IPS-20b (cell line): ENCODE measurements around the gene PRPF19.

ENCODE experiments used
- H3K27ac ChIP-seq: one replicate; pipeline ENCODE4 v1.5.1; 2013; ENCODE audit warnings: low read length
- H3K27me3 ChIP-seq: 2 replicates; pipeline ENCODE4 v1.6.1; 2013; ENCODE audit warnings: mild to moderate bottlenecking, low read length, inconsistent platforms; ENCODE audit not compliant: insufficient read depth
- H3K36me3 ChIP-seq: 2 replicates; pipeline ENCODE4 v1.6.1; 2013; ENCODE audit warnings: low read depth, mild to moderate bottlenecking, inconsistent platforms, low read length, moderate library complexity; ENCODE audit not compliant: insufficient read depth
- H3K4me1 ChIP-seq: 2 replicates; pipeline ENCODE4 v1.6.1; 2013; ENCODE audit warnings: mild to moderate bottlenecking, control low read depth, inconsistent platforms, low read length, moderate library complexity; ENCODE audit not compliant: insufficient read depth
- H3K4me3 ChIP-seq: 2 replicates; pipeline ENCODE4 v1.5.1; 2013; ENCODE audit warnings: mild to moderate bottlenecking, low read length, inconsistent platforms
- H3K9ac ChIP-seq: 2 replicates; pipeline ENCODE4 v1.6.1; 2013; ENCODE audit warnings: low read depth, mild to moderate bottlenecking, inconsistent platforms, low read length, moderate library complexity
- H3K9me3 ChIP-seq: 2 replicates; pipeline ENCODE4 v1.6.1; 2013; ENCODE audit warnings: mild to moderate bottlenecking, low read depth, low read length, inconsistent platforms; ENCODE audit not compliant: insufficient read depth

PRPF19 gene

GRCh38 chr11:60946601-60947264 lies 40.3 kb upstream of the PRPF19 start:
- Histone ChIP-seq H3K36me3 (no peaks in the 10 kb centered on the region), H3K9me3 (no peaks in the 10 kb centered on the region), H3K9ac (no peak overlapping the region), H3K4me3 (no peak overlapping the region), H3K4me1 (peaks cover 12% of the 10 kb centered on the region; the same call in 1 of the 2 replicates), H3K27me3 (peaks cover 22% of the 10 kb centered on the region), H3K27ac (no peak overlapping the region)

GRCh38 chr11:60945295-60945667 lies 38.9 kb upstream of the PRPF19 start:
- H3K4me1 ChIP-seq, result peaks cover 12% of the 10 kb centered on the region; the same call in 1 of the 2 replicates
- no peak overlapping the region for H3K9ac ChIP-seq
- H3K27ac ChIP-seq, result no peak overlapping the region
- H3K4me3 ChIP-seq, result no peak overlapping the region
- H3K9me3 ChIP-seq, result no peaks in the 10 kb centered on the region
- H3K36me3 ChIP-seq, result no peaks in the 10 kb centered on the region
- H3K27me3 ChIP-seq, result peaks cover 10% of the 10 kb centered on the region

GRCh38 chr11:60944490-60945294 lies 38.3 kb upstream of the PRPF19 start:
- H3K27ac ChIP-seq, result no peak overlapping the region
- no peak overlapping the region for H3K9ac ChIP-seq
- no peaks in the 10 kb centered on the region for H3K9me3 ChIP-seq
- H3K36me3 ChIP-seq, result no peaks in the 10 kb centered on the region
- peaks cover 12% of the 10 kb centered on the region; the same call in 1 of the 2 replicates for H3K4me1 ChIP-seq
- H3K4me3 ChIP-seq, result no peak overlapping the region
- H3K27me3 ChIP-seq, result peaks cover 4% of the 10 kb centered on the region

DNA sequence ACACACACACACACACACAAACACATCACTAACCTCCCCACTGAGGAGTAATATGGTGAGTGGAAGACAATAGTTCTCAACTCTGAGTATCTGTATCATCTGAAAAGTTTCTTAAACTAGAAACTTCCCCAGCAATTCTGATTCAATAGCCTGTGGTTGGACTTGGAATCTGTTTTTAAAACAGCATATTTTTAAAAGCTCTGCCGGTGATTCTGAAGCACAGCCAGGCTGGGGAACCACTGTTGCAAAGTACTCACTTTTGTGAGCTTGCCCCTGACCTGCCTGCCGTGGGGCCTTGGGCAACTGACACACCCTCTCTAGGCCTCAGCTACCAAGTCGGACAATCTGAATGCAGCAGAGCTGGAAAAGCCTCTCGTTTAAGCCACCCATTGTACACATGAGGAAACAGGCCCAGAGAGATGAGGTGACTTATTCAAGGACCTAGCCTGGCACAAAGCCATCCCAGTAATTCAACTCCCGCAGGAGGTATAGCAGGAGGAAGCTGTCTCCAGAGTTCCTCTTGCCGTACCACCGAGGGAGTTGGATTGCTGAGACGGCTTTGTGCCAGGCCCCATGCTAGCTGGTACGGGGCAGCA lies 36.7 kb upstream of the PRPF19 start:
- Histone ChIP-seq H3K27ac (no peak overlapping the region), H3K36me3 (no peaks in the 10 kb centered on the region), H3K9ac (no peak overlapping the region)

GRCh38 chr11:60942219-60942618 lies 35.8 kb upstream of the PRPF19 start:
- Histone ChIP-seq H3K9ac (no peak overlapping the region), H3K4me3 (no peak overlapping the region), H3K4me1 (no peaks in the 10 kb centered on the region), H3K27ac (no peak overlapping the region), H3K27me3 (no peaks in the 10 kb centered on the region), H3K36me3 (peaks cover 4% of the 10 kb centered on the region; the same call in 1 of the 2 replicates), H3K9me3 (no peaks in the 10 kb centered on the region)

More for the DNA sequence above, 36.7 kb upstream of the PRPF19 start:
- Histone ChIP-seq H3K27me3 (no peaks in the 10 kb centered on the region), H3K4me1 (peaks cover 7% of the 10 kb centered on the region; the same call in 1 of the 2 replicates), H3K4me3 (no peak overlapping the region), H3K9me3 (no peaks in the 10 kb centered on the region)

DNA sequence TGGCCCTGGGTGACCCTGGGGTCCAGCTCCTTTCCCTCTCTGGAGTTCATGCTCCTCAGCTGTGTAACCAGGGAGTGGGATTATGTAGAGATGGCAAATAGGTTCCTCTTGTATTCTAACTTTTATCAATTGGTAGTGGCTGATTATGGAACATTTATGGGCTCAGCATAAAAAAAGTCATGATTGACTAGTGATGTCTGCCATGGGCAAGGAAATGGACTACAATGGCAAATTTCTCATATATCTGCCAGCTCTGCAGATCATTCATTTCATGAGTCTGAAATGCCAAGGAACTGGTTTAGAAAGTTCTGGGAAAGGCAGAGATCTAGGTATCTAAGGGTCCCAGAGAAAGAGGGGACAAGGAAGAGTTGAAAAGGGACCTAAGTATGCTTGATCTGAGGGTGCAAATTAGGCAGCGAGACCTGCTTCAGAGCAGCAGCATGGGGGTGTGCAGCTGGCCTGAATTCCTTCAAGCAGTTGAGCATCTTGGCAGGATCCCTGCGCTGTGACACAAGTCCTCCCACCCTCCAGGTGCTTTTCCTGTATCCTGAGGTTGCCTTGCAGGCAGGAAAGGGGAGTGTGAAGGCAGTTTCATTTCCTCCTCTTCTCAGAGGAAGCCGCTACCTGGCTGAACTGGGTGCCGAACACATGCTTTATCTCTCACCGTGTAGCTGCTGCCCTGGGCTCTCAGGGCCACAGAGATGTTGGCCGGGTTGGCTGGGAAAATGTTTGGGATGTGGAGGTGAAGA lies 35.2 kb upstream of the PRPF19 start:
- Histone ChIP-seq H3K4me1 (no peaks in the 10 kb centered on the region), H3K27ac (no peak overlapping the region), H3K9me3 (no peaks in the 10 kb centered on the region), H3K4me3 (no peak overlapping the region), H3K27me3 (no peaks in the 10 kb centered on the region), H3K36me3 (peaks cover 9% of the 10 kb centered on the region; the same call in 1 of the 2 replicates), H3K9ac (no peak overlapping the region)

DNA sequence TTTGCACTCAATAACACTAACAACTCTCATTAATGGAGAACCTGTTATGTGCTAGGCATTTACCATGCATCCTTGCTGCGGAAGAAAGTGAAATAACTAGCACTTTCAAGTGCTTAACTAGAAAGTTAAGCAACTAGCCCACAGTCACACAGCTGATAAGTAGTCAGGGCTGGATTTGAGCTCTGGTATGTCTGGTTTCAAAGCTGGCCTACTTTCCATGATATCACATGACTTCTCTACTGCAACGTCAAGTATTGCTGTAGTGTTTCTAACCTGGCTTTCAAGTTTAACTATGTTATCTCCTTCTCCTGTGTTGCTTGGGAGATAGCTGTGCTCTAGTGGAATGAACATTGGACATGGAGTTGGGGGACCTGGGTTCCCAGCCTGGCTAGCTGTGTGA lies 33.5 kb upstream of the PRPF19 start:
- Histone ChIP-seq H3K4me3 (no peak overlapping the region), H3K9ac (no peak overlapping the region), H3K36me3 (peaks cover 20% of the 10 kb centered on the region; the same call in 1 of the 2 replicates), H3K4me1 (no peaks in the 10 kb centered on the region), H3K27ac (no peak overlapping the region), H3K9me3 (no peaks in the 10 kb centered on the region), H3K27me3 (no peaks in the 10 kb centered on the region)

DNA sequence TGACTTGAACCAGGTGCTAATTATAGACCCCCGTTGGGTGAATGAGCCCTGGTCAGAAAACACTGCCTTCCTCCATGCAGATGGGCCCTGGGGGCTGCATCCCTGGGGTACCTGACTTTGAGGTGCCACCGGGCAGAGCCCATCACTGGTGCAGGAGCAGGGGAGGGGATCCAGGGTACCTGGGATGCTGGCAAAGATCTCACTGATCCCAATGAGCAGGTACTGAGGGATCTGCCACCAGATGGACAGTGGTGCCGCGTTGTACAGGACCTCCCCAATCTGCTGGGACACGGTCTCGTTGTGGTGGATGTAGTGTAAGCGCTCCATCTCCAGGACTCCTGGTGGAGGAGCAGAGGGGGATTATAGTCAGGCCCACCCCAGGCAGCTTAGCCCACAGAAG lies 32.9 kb upstream of the PRPF19 start:
- Histone ChIP-seq H3K36me3 (peaks cover 20% of the 10 kb centered on the region; the same call in 1 of the 2 replicates), H3K4me1 (no peaks in the 10 kb centered on the region), H3K9ac (no peak overlapping the region), H3K27ac (no peak overlapping the region), H3K27me3 (no peaks in the 10 kb centered on the region), H3K4me3 (no peak overlapping the region), H3K9me3 (no peaks in the 10 kb centered on the region)

DNA sequence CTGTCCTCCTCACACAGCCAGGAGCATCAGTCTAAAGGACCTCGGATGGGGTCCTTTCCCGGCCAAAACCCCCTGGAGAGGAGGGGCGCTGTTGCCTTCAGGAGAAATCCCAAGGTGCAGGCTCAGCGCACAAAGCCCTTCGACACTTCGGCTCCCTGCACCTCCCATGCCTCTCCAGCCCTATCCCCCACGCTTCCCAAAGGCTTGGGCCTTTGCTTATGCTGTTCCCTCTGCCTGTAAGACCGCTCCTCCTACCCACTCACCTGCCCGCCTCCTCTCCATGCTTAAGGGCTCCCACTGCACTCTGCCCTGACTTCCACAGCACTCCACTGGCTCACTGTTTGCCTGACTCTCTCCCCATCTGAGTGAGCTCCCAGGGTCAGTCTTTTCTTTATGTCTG lies 32.1 kb upstream of the PRPF19 start:
- no peak overlapping the region for H3K4me3 ChIP-seq
- H3K9me3 ChIP-seq, result no peaks in the 10 kb centered on the region
- H3K27me3 ChIP-seq, result no peaks in the 10 kb centered on the region
- no peak overlapping the region for H3K9ac ChIP-seq
- H3K4me1 ChIP-seq, result no peaks in the 10 kb centered on the region
- peaks cover 26% of the 10 kb centered on the region; the same call in 1 of the 2 replicates for H3K36me3 ChIP-seq
- H3K27ac ChIP-seq, result no peak overlapping the region

DNA sequence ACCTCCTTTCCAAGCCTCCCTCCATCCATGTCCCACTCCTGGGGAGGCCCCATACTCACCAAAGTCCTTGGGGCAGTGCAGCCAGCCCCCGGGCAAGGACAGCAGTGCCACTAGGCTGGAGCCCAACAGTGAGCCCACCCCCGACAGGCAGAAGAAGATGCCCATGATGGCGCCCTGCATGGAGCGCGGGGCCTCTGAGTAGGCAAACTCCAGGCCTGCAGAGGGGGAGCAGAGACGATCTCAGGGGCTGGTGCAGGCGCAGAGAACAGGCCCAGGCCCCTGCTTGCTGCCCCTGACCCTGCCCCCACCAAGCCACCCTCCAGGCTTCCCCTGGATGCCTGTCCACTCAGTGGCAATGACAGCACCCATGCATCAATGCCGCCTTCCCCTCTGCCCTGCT lies 31.4 kb upstream of the PRPF19 start:
- Histone ChIP-seq H3K27me3 (no peaks in the 10 kb centered on the region), H3K4me3 (no peak overlapping the region), H3K9ac (no peak overlapping the region), H3K36me3 (peaks cover 32% of the 10 kb centered on the region; the same call in 1 of the 2 replicates), H3K9me3 (no peaks in the 10 kb centered on the region), H3K27ac (no peak overlapping the region), H3K4me1 (no peaks in the 10 kb centered on the region)

- Histone ChIP-seq H3K9ac (no peak overlapping the region), H3K9me3 (no peaks in the 10 kb centered on the region), H3K27me3 (no peaks in the 10 kb centered on the region), H3K4me1 (no peaks in the 10 kb centered on the region), H3K4me3 (no peak overlapping the region), H3K27ac (no peak overlapping the region), H3K36me3 (peaks cover 38% of the 10 kb centered on the region)
Measured at GRCh38 chr11:60937144-60937527, 30.8 kb upstream of the PRPF19 start.
